Measurements from ENCODE around the gene TOMM20. TPM values are rescaled to one million over a fixed set of nuclear protein-coding genes. Genes with fewer than 3 reads are reported as not detected.
"Not testable (repeated sequence)": the region's sequence is repeated elsewhere in the genome, so short reads cannot be mapped to it uniquely, and the experiment has no call there.

TOMM20 gene
- total RNA-seq, 3 donors from 2014 or later (not counting 1 experiment from before 2014, with no cell fraction given): 59.5 to 72.3 (median 60.2) TPM

GRCh38 chr1:235074523-235075047 lies 54.1 kb downstream of the TOMM20 start:
- DNase-seq (peak in 1 of 2 donors; percentile 31), ATAC-seq (peak; percentile 23 to 42 (median 34))
- Histone ChIP-seq H3K27me3 (ENCODE audit: control insufficient read depth, insufficient read depth, low read length) (no peaks in the 10 kb centered on the region), H3K36me3 (ENCODE audit: control insufficient read depth, insufficient read depth, low read length) (no peaks in the 10 kb centered on the region), H3K27ac (ENCODE audit: low read length) (peak overlapping the region; percentile 22), H3K4me1 (ENCODE audit: control insufficient read depth, insufficient read depth, low read length) (peaks cover 34% of the 10 kb centered on the region), H3K9me3 (ENCODE audit: control insufficient read depth, insufficient read depth, low read length) (no peaks in the 10 kb centered on the region), H3K4me3 (ENCODE audit: low read length) (peak overlapping the region; percentile 3)
- Mint-ChIP-seq H3K36me3 (no peaks in the 10 kb centered on the region), H3K27me3 (ENCODE audit: low read depth in 2 of 2) (peaks cover 0 to 2% of the 10 kb centered on the region in 2 donors), H3K4me3 (peak overlapping the region; percentile 40), H3K27ac (peak overlapping the region; percentile 57 to 65), H3K4me1 (peaks cover 11 to 20% of the 10 kb centered on the region in 2 donors), H3K9me3 (no peaks in the 10 kb centered on the region)
- intact Hi-C loops (cut with micrococcal nuclease): loop anchor here (1.0 to 5.0 kb wide), 3 partner anchors 62 to 317 kb away; no protein-coding TSS in a partner anchor
- WGBS (ENCODE audit: insufficient coverage): 18% methylated on average over 14 of the region's 14 CpGs
- no peak for TF ChIP-seq CTCF (IDR thresholded peaks at IDR 0.05)

- Histone ChIP-seq H3K36me3 (ENCODE audit: control insufficient read depth, insufficient read depth, low read length) (no peaks in the 10 kb centered on the region), H3K27me3 (ENCODE audit: control insufficient read depth, insufficient read depth, low read length) (no peaks in the 10 kb centered on the region), H3K4me3 (ENCODE audit: low read length) (no peak overlapping the region), H3K4me1 (ENCODE audit: control insufficient read depth, insufficient read depth, low read length) (peaks cover 29% of the 10 kb centered on the region), H3K27ac (ENCODE audit: low read length) (no peak overlapping the region), H3K9me3 (ENCODE audit: control insufficient read depth, insufficient read depth, low read length) (no peaks in the 10 kb centered on the region)
- 89% methylated on average over 11 of the region's 11 CpGs for WGBS (ENCODE audit: insufficient coverage)
- intact Hi-C loops (cut with micrococcal nuclease): no loop called here
- H3K4me3 Mint-ChIP-seq: no peak overlapping the region
- no peak for TF ChIP-seq CTCF (IDR thresholded peaks at IDR 0.05)
- H3K36me3 Mint-ChIP-seq: no peaks in the 10 kb centered on the region
- no peak for DNase-seq
- H3K9me3 Mint-ChIP-seq: no peaks in the 10 kb centered on the region
- H3K27ac Mint-ChIP-seq: peak overlapping the region in 1 of 2 donors; percentile 65
- H3K27me3 Mint-ChIP-seq (ENCODE audit: low read depth in 2 of 2): peaks cover 0 to 2% of the 10 kb centered on the region in 2 donors
- H3K4me1 Mint-ChIP-seq: peaks cover 11 to 20% of the 10 kb centered on the region in 2 donors
- ATAC-seq: no peak
Observed at GRCh38 chr1:235073968-235074522, 54.6 kb downstream of the TOMM20 start.

- no peaks in the 10 kb centered on the region for H3K9me3 ChIP-seq (ENCODE audit: control insufficient read depth, insufficient read depth, low read length)
- no peak overlapping the region for H3K27ac Mint-ChIP-seq
- H3K36me3 ChIP-seq (ENCODE audit: control insufficient read depth, insufficient read depth, low read length): no peaks in the 10 kb centered on the region
- no peaks in the 10 kb centered on the region for H3K9me3 Mint-ChIP-seq
- no peak for TF ChIP-seq CTCF (IDR thresholded peaks at IDR 0.05)
- no peaks in the 10 kb centered on the region for H3K27me3 ChIP-seq (ENCODE audit: control insufficient read depth, insufficient read depth, low read length)
- no peak overlapping the region for H3K4me3 ChIP-seq (ENCODE audit: low read length)
- peaks cover 0 to 2% of the 10 kb centered on the region in 2 donors for H3K27me3 Mint-ChIP-seq (ENCODE audit: low read depth in 2 of 2)
- 85% methylated on average over 20 of the region's 20 CpGs for WGBS (ENCODE audit: insufficient coverage)
- H3K36me3 Mint-ChIP-seq: no peaks in the 10 kb centered on the region
- H3K4me1 ChIP-seq (ENCODE audit: control insufficient read depth, insufficient read depth, low read length): peaks cover 29% of the 10 kb centered on the region
- no peak overlapping the region for H3K4me3 Mint-ChIP-seq
- intact Hi-C loops (cut with micrococcal nuclease): no loop called here
- peaks cover 11 to 20% of the 10 kb centered on the region in 2 donors for H3K4me1 Mint-ChIP-seq
- DNase-seq: no peak
- H3K27ac ChIP-seq (ENCODE audit: low read length): no peak overlapping the region
- ATAC-seq: no peak
Observed at GRCh38 chr1:235073331-235073967, 55.2 kb downstream of the TOMM20 start.

GRCh38 chr1:235072577-235072976 lies 56.1 kb downstream of the TOMM20 start:
- H3K4me1 ChIP-seq (ENCODE audit: control insufficient read depth, insufficient read depth, low read length): peaks cover 27% of the 10 kb centered on the region
- WGBS (ENCODE audit: insufficient coverage): 100% methylated on average over 2 of the region's 3 CpGs
- not testable (repeated sequence) for H3K27ac ChIP-seq (ENCODE audit: low read length)

More at GRCh38 chr1:235072577-235072976, 56.1 kb downstream of the TOMM20 start:
- H3K4me3 Mint-ChIP-seq; ATAC-seq; H3K36me3 Mint-ChIP-seq; H3K9me3 ChIP-seq (ENCODE audit: control insufficient read depth, insufficient read depth, low read length); H3K4me3 ChIP-seq (ENCODE audit: low read length); H3K36me3 ChIP-seq (ENCODE audit: control insufficient read depth, insufficient read depth, low read length); intact Hi-C loops (cut with micrococcal nuclease); DNase-seq; H3K9me3 Mint-ChIP-seq; H3K27me3 ChIP-seq (ENCODE audit: control insufficient read depth, insufficient read depth, low read length); H3K27me3 Mint-ChIP-seq (ENCODE audit: low read depth in 2 of 2); H3K27ac Mint-ChIP-seq: not testable (repeated sequence)
- peaks cover 11 to 21% of the 10 kb centered on the region in 2 donors for H3K4me1 Mint-ChIP-seq
